ENCODE results near the gene CAMTA1.

Gene CAMTA1

GRCh38 chr1:6935911-6936690 lies 150.8 kb downstream of the CAMTA1 start:
- H3K9ac ChIP-seq (ENCODE audit: low read length): no peak overlapping the region
- no peaks in the 10 kb centered on the region for H3K36me3 ChIP-seq (replicated peaks; ENCODE audit: insufficient read depth, low read length)
- H3K4me3 ChIP-seq (ENCODE audit: low read length): no peak overlapping the region
- H2AFZ ChIP-seq (ENCODE audit: low read length): no peak overlapping the region
- no peaks in the 10 kb centered on the region for H3F3A ChIP-seq (ENCODE audit: insufficient read depth, low read length)
- no peaks in the 10 kb centered on the region for H3K9me3 ChIP-seq (replicated peaks; ENCODE audit: insufficient read depth, low read length)
- TF ChIP-seq EZH2phosphoT487 (IDR thresholded peaks at IDR 0.05; ENCODE audit: low read length) (no peak), CTCF (IDR thresholded peaks at IDR 0.05; ENCODE audit: low read length) (no peak), EZH2 (optimal IDR thresholded peaks at IDR 0.05; ENCODE audit: low read depth, low read length) (no peak)
- H3K27me3 ChIP-seq (replicated peaks; ENCODE audit: insufficient read depth, low read length): no peaks in the 10 kb centered on the region
- no peak for DNase-seq
- H3K4me1 ChIP-seq (ENCODE audit: low read length): no peaks in the 10 kb centered on the region
- H3K27ac ChIP-seq (ENCODE audit: low read length): no peak overlapping the region
- H4K20me1 ChIP-seq (ENCODE audit: insufficient read depth, low read length): no peaks in the 10 kb centered on the region
- H3K79me2 ChIP-seq (ENCODE audit: low read length): no peaks in the 10 kb centered on the region
- no peak overlapping the region for H3K4me2 ChIP-seq (ENCODE audit: low read depth, low read length)
- H3K9me2 ChIP-seq (replicated peaks; ENCODE audit: insufficient read depth, low read length): no peaks in the 10 kb centered on the region

- Histone ChIP-seq H3K27me3 (replicated peaks; ENCODE audit: insufficient read depth, low read length) (no peaks in the 10 kb centered on the region), H3F3A (ENCODE audit: insufficient read depth, low read length) (no peaks in the 10 kb centered on the region), H3K4me3 (ENCODE audit: low read length) (no peak overlapping the region), H3K9me2 (replicated peaks; ENCODE audit: insufficient read depth, low read length) (no peaks in the 10 kb centered on the region), H4K20me1 (ENCODE audit: insufficient read depth, low read length) (no peaks in the 10 kb centered on the region), H3K4me2 (ENCODE audit: low read depth, low read length) (no peak overlapping the region), H3K9ac (ENCODE audit: low read length) (no peak overlapping the region), H3K79me2 (ENCODE audit: low read length) (no peaks in the 10 kb centered on the region), H3K36me3 (replicated peaks; ENCODE audit: insufficient read depth, low read length) (no peaks in the 10 kb centered on the region), H3K4me1 (ENCODE audit: low read length) (no peaks in the 10 kb centered on the region), H2AFZ (ENCODE audit: low read length) (no peak overlapping the region), H3K9me3 (replicated peaks; ENCODE audit: insufficient read depth, low read length) (no peaks in the 10 kb centered on the region), H3K27ac (ENCODE audit: low read length) (no peak overlapping the region)
- TF ChIP-seq EZH2phosphoT487 (IDR thresholded peaks at IDR 0.05; ENCODE audit: low read length): no peak
- DNase-seq: no peak
These were observed 151.8 kb downstream of the CAMTA1 start for GRCh38 chr1:6937048-6937447.

- H4K20me1 ChIP-seq (ENCODE audit: insufficient read depth, low read length): no peaks in the 10 kb centered on the region
- TF ChIP-seq CTCF (IDR thresholded peaks at IDR 0.05; ENCODE audit: low read length): no peak
- no peak for TF ChIP-seq EZH2phosphoT487 (IDR thresholded peaks at IDR 0.05; ENCODE audit: low read length)
- TF ChIP-seq EZH2 (optimal IDR thresholded peaks at IDR 0.05; ENCODE audit: low read depth, low read length): no peak
- H3F3A ChIP-seq (ENCODE audit: insufficient read depth, low read length): no peaks in the 10 kb centered on the region
- H3K4me1 ChIP-seq (ENCODE audit: low read length): no peaks in the 10 kb centered on the region
- no peak overlapping the region for H2AFZ ChIP-seq (ENCODE audit: low read length)
- no peak overlapping the region for H3K4me2 ChIP-seq (ENCODE audit: low read depth, low read length)
- H3K79me2 ChIP-seq (ENCODE audit: low read length): no peaks in the 10 kb centered on the region
- no peaks in the 10 kb centered on the region for H3K27me3 ChIP-seq (replicated peaks; ENCODE audit: insufficient read depth, low read length)
- no peak overlapping the region for H3K9ac ChIP-seq (ENCODE audit: low read length)
- no peak overlapping the region for H3K27ac ChIP-seq (ENCODE audit: low read length)
- H3K36me3 ChIP-seq (replicated peaks; ENCODE audit: insufficient read depth, low read length): no peaks in the 10 kb centered on the region
- H3K9me3 ChIP-seq (replicated peaks; ENCODE audit: insufficient read depth, low read length): no peaks in the 10 kb centered on the region
- no peak overlapping the region for H3K4me3 ChIP-seq (ENCODE audit: low read length)
- no peak for DNase-seq
- no peaks in the 10 kb centered on the region for H3K9me2 ChIP-seq (replicated peaks; ENCODE audit: insufficient read depth, low read length)
These were observed 154.1 kb downstream of the CAMTA1 start for GRCh38 chr1:6939363-6939762.

GRCh38 chr1:6941786-6942185 lies 156.5 kb downstream of the CAMTA1 start:
- no peak overlapping the region for H3K4me2 ChIP-seq (ENCODE audit: low read depth, low read length)
- H4K20me1 ChIP-seq (ENCODE audit: insufficient read depth, low read length): no peaks in the 10 kb centered on the region
- H3K36me3 ChIP-seq (replicated peaks; ENCODE audit: insufficient read depth, low read length): no peaks in the 10 kb centered on the region
- no peaks in the 10 kb centered on the region for H3F3A ChIP-seq (ENCODE audit: insufficient read depth, low read length)
- no peaks in the 10 kb centered on the region for H3K4me1 ChIP-seq (ENCODE audit: low read length)
- H3K27ac ChIP-seq (ENCODE audit: low read length): no peak overlapping the region
- no peaks in the 10 kb centered on the region for H3K9me2 ChIP-seq (replicated peaks; ENCODE audit: insufficient read depth, low read length)
- no peak overlapping the region for H3K4me3 ChIP-seq (ENCODE audit: low read length)
- H3K9ac ChIP-seq (ENCODE audit: low read length): no peak overlapping the region
- TF ChIP-seq CTCF (IDR thresholded peaks at IDR 0.05; ENCODE audit: low read length) (no peak), EZH2 (optimal IDR thresholded peaks at IDR 0.05; ENCODE audit: low read depth, low read length) (no peak), EZH2phosphoT487 (IDR thresholded peaks at IDR 0.05; ENCODE audit: low read length) (no peak)
- no peak overlapping the region for H2AFZ ChIP-seq (ENCODE audit: low read length)
- no peaks in the 10 kb centered on the region for H3K79me2 ChIP-seq (ENCODE audit: low read length)
- no peaks in the 10 kb centered on the region for H3K27me3 ChIP-seq (replicated peaks; ENCODE audit: insufficient read depth, low read length)
- H3K9me3 ChIP-seq (replicated peaks; ENCODE audit: insufficient read depth, low read length): no peaks in the 10 kb centered on the region
- no peak for DNase-seq
